ENCODE results near the gene SMPDL3A. TPM values are rescaled to one million over a fixed set of nuclear protein-coding genes. Genes with fewer than 3 reads are reported as not detected.

The SMPDL3A gene
- total RNA-seq, 2 experiments from 2014 or later, result 0.14 TPM; not detected in 1

DNA sequence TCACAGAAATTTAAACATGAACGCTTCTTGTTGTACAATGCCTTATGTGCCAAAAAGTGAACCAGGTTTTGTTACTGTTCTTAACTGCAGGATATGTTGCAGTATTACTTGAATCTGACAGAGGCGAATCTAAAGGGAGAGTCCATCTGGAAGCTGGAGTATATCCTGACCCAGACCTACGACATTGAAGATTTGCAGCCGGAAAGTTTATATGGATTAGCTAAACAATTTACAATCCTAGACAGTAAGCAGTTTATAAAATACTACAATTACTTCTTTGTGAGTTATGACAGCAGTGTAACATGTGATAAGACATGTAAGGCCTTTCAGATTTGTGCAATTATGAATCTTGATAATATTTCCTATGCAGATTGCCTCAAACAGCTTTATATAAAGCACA is 19.9 kb downstream of the SMPDL3A start:
- H3K4me3 Mint-ChIP-seq, result no peak overlapping the region
- TF ChIP-seq, protein P1, sequence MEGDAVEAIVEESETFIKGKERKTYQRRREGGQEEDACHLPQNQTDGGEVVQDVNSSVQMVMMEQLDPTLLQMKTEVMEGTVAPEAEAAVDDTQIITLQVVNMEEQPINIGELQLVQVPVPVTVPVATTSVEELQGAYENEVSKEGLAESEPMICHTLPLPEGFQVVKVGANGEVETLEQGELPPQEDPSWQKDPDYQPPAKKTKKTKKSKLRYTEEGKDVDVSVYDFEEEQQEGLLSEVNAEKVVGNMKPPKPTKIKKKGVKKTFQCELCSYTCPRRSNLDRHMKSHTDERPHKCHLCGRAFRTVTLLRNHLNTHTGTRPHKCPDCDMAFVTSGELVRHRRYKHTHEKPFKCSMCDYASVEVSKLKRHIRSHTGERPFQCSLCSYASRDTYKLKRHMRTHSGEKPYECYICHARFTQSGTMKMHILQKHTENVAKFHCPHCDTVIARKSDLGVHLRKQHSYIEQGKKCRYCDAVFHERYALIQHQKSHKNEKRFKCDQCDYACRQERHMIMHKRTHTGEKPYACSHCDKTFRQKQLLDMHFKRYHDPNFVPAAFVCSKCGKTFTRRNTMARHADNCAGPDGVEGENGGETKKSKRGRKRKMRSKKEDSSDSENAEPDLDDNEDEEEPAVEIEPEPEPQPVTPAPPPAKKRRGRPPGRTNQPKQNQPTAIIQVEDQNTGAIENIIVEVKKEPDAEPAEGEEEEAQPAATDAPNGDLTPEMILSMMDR (IDR thresholded peaks at IDR 0.05), result no peak
- ATAC-seq (no peak), DNase-seq (no peak)
- H3K36me3 Mint-ChIP-seq (ENCODE audit: low read depth), result no peaks in the 10 kb centered on the region
- POLR2A ChIA-PET, result no interaction called here
- CTCF ChIA-PET, result interaction anchor here (1.3 kb wide), 1 partner anchor 30 kb away, joined by 5 read pairs; no protein-coding TSS in a partner anchor
- H3K9me3 Mint-ChIP-seq, result no peaks in the 10 kb centered on the region
- no peak overlapping the region for H3K27ac Mint-ChIP-seq
- intact Hi-C loops (cut with micrococcal nuclease), result no loop called here
- H3K4me1 Mint-ChIP-seq (ENCODE audit: low read depth), result no peaks in the 10 kb centered on the region
- H3K27me3 Mint-ChIP-seq, result no peaks in the 10 kb centered on the region

DNA sequence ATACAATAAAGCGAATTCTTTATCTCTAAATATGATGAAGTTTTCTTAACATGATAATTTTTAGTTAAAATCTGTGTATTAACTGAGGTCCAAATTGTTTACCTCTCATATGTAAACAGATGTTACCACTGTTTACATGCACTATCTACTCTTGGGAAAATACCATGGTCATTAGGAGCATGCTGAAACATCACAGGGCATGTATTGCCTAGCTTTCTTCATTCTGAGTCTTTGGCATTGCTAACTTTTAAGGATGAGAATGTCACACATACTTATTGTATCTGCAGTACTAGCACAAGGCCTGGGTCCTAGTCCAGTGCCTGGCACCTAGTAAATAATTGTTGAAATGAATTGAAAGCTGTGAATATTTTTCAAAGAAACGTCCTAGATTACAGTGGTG is 20.6 kb downstream of the SMPDL3A start:
- ATAC-seq (no peak), DNase-seq (no peak)
- POLR2A ChIA-PET, result no interaction called here
- Mint-ChIP-seq H3K4me1 (ENCODE audit: low read depth) (no peaks in the 10 kb centered on the region), H3K4me3 (no peak overlapping the region), H3K9me3 (no peaks in the 10 kb centered on the region), H3K27ac (no peak overlapping the region), H3K27me3 (no peaks in the 10 kb centered on the region), H3K36me3 (ENCODE audit: low read depth) (no peaks in the 10 kb centered on the region)
- CTCF ChIA-PET, result no interaction called here
- TF ChIP-seq, protein P1 (IDR thresholded peaks at IDR 0.05), result no peak
- intact Hi-C loops (cut with micrococcal nuclease), result no loop called here

DNA sequence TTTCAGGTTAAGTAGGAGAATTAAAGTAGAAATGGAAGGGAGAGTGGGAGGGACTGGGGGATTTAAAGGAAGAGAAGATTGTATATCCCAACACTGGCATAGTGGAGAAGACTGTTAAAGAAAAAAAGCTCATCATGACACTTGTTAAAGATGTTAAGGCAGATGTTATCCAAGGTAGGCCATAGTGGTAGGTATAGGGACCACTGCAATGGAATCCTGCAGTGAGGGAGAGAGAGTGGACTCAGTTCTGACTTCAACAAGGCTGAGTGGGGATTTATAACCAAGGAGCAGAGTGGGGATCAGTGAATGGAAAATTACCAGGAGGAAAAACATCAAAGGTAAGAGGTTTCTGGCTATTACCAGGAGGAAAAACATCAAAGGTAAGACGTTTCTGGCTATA is 21.1 kb downstream of the SMPDL3A start:
- Mint-ChIP-seq H3K4me3 (no peak overlapping the region), H3K9me3 (no peaks in the 10 kb centered on the region), H3K27ac (no peak overlapping the region), H3K36me3 (ENCODE audit: low read depth) (no peaks in the 10 kb centered on the region), H3K27me3 (no peaks in the 10 kb centered on the region), H3K4me1 (ENCODE audit: low read depth) (no peaks in the 10 kb centered on the region)
- ChIA-PET CTCF (no interaction called here), POLR2A (no interaction called here)
- ATAC-seq (no peak), DNase-seq (no peak)
- TF ChIP-seq, protein P1 (IDR thresholded peaks at IDR 0.05), result no peak
- intact Hi-C loops (cut with micrococcal nuclease), result no loop called here

DNA sequence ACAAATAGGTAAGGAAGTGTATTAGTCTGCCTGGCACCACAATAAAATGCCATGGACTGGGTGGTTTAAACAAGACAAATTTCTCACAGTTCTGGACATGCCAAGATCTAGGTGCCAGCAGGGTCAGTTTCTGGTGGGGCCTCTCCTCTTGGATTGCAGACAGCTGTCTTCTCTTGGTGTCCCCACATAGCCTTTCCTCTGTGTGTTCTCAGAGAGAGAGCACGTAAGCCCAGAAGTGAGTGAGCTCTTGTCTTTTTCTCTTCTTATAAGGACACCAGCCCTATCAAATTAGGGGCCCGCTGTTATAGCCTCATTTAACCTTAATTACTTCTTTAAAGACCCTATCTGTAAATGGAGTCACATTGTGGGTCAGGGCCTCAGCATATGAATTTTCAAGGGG is 28.3 kb downstream of the SMPDL3A start:
- Mint-ChIP-seq H3K9me3 (no peaks in the 10 kb centered on the region), H3K4me1 (ENCODE audit: low read depth) (no peaks in the 10 kb centered on the region), H3K27ac (no peak overlapping the region), H3K4me3 (no peak overlapping the region), H3K36me3 (ENCODE audit: low read depth) (no peaks in the 10 kb centered on the region), H3K27me3 (peaks cover 5% of the 10 kb centered on the region)
- intact Hi-C loops (cut with micrococcal nuclease), result no loop called here
- ChIA-PET CTCF (no interaction called here), POLR2A (no interaction called here)
- DNase-seq (no peak), ATAC-seq (no peak)
- TF ChIP-seq, protein P1 (IDR thresholded peaks at IDR 0.05), result no peak

DNA sequence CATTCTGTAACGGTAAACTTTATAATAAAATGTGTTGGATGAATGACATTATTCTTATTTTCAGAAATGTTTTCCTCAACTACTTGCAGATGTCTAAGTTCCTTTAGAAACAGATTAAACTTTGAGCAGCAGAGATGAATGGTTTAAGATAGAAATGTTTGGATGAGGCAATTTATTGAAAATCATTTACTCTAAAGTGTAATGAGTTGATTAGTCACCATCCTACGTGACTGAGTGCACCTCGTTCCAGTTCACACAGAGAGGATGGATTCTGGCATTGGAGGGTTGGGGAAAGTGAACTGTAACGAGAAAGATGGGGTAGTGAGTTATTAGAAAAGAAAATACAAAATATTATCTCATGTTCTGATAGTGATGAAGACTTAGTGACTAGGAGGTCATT is 28.7 kb downstream of the SMPDL3A start:
- DNase-seq (no peak), ATAC-seq (no peak)
- Mint-ChIP-seq H3K4me3 (no peak overlapping the region), H3K9me3 (no peaks in the 10 kb centered on the region), H3K27ac (no peak overlapping the region), H3K4me1 (ENCODE audit: low read depth) (no peaks in the 10 kb centered on the region), H3K27me3 (peaks cover 5% of the 10 kb centered on the region), H3K36me3 (ENCODE audit: low read depth) (no peaks in the 10 kb centered on the region)
- ChIA-PET CTCF (no interaction called here), POLR2A (no interaction called here)
- intact Hi-C loops (cut with micrococcal nuclease), result no loop called here
- TF ChIP-seq, protein P1 (IDR thresholded peaks at IDR 0.05), result no peak
